Uterine smooth muscle cell (primary cell): Measurements from ENCODE around the gene NIBAN1. TPM values are rescaled to one million over a fixed set of nuclear protein-coding genes. Genes with fewer than 3 reads are reported as not detected.

Experiments used
- total RNA-seq: library from RNA; depleted of rRNA; stranded (reverse); fragments of >200 nt; gene quantifications from 2 replicates; pipeline ENCODE4 v1.2.3, GENCODE V29; 2014

NIBAN1 gene, protein sequence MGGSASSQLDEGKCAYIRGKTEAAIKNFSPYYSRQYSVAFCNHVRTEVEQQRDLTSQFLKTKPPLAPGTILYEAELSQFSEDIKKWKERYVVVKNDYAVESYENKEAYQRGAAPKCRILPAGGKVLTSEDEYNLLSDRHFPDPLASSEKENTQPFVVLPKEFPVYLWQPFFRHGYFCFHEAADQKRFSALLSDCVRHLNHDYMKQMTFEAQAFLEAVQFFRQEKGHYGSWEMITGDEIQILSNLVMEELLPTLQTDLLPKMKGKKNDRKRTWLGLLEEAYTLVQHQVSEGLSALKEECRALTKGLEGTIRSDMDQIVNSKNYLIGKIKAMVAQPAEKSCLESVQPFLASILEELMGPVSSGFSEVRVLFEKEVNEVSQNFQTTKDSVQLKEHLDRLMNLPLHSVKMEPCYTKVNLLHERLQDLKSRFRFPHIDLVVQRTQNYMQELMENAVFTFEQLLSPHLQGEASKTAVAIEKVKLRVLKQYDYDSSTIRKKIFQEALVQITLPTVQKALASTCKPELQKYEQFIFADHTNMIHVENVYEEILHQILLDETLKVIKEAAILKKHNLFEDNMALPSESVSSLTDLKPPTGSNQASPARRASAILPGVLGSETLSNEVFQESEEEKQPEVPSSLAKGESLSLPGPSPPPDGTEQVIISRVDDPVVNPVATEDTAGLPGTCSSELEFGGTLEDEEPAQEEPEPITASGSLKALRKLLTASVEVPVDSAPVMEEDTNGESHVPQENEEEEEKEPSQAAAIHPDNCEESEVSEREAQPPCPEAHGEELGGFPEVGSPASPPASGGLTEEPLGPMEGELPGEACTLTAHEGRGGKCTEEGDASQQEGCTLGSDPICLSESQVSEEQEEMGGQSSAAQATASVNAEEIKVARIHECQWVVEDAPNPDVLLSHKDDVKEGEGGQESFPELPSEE
- total RNA-seq = 83.9 and 148 TPM in 2 replicates

DNA sequence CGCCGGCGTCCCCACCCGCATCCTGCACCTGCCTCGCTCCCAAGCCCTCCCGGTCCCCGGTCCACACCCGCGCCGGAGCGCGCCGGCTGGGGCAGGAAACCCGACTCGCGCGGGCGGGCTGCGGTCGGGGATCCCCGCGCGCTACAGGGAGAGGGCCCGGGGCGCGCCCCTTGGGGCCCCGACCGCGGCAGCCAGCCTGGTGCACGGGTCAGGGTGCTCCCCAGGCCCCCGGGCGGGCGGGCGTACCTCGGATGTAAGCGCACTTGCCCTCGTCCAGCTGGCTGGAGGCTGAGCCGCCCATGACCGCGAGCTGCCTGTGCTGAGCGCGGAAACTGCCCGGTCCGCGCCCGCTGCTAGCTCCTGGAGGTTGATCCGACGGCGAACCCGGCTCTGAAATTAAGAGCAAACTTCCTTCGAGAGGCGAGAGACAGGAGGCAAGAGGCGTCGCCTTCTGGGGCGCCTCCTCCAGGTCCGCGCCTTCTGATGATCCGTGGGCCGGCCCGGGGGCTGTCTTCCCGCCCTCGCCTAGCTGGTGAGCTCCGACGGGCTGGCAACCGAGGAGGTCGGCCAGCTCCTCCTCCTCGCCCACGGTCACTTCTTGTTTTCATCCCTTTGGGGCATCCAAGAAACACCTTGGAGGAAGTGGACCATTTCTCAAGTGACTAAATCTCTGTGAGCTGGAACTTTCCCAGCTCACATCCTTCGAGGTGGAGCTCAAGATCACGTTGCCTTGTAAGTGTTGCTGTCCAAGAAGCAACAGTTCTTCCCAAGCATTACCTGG lies at the start of gene NIBAN1:
NIBAN1 (minus strand) TSS at position 453 of the 781 bp plus-strand sequence; CDS start at position 301, 152 bp downstream.

Other genes with a start within 250 kb of the NIBAN1 start
- gene EDEM3, start 219.7 kb downstream of the NIBAN1 start, total RNA-seq = 67.6 and 95.2 TPM in 2 replicates
- gene RNF2, start 71.0 kb upstream of the NIBAN1 start, total RNA-seq = 18.6 and 24.8 TPM in 2 replicates
- gene TRMT1L, start 182.4 kb upstream of the NIBAN1 start, total RNA-seq = 24.7 and 28.0 TPM in 2 replicates
- gene SWT1, start 182.7 kb upstream of the NIBAN1 start, total RNA-seq = 4.6 and 8.9 TPM in 2 replicates